Activated CD8-positive, alpha-beta memory T cell treated with anti-CD3 and anti-CD28 coated beads for 48 hours (primary cell): ENCODE measurements around the gene DPP10.

Experiments used
- DNase-seq, 3 experiments: peaks; one replicate each; pipeline ENCODE4 v3.0.0-alpha.2; 2020; ENCODE audit warnings: low read depth in 2 of 3, low spot score in 2 of 3

The DPP10 gene

DNA sequence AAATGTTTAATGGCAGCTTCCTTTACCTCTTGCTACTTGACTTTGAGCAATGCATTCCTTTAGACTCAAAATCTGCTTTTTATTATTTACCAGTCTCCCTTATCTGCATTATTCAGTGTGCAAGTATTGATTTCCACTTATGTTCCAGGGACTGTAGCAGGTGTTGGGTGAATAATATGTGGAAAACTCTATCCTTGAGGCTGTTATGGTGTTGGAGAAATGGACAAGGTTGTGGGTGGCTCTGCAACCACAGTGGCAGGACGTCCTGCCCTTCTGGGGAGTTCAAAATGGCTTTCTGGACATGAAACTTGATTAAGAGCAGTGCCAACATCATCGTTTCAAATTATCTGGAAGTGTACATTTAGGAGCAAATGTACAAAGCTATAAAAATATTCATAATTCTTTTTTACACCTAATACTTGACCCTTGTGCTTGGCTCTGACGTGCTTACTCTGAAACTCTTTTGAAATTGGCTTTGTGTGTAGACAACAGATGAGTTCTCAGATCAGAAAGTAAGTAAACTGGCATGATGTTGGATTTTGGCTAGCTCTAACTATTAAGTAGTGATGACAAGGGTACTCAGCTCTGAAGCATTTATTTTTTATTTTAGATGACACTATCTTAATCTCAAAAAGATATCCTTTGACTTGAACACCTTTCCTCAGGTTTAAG lies 766.2 kb downstream of the DPP10 start:
- DNase-seq = no peak

DNA sequence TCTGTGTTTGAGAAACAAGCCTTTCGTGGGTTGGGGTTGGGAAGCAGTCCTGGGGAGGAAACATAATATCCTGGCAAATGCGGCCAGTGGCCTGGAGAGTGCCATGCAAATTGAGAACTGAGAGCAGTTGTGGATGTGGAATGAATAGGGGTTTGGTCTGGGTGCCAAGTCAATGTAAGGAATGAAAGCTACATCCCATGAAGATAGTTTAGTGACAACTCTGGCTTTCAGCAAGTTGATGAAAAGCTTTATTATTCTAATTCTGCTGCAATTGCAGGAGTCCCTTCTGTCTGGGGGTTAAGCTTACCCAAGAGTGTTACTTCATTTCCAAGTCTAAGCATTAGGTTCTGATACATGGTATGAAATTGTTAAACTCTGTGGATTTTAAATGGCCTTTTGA lies 771.6 kb downstream of the DPP10 start:
- no peak for DNase-seq

DNA sequence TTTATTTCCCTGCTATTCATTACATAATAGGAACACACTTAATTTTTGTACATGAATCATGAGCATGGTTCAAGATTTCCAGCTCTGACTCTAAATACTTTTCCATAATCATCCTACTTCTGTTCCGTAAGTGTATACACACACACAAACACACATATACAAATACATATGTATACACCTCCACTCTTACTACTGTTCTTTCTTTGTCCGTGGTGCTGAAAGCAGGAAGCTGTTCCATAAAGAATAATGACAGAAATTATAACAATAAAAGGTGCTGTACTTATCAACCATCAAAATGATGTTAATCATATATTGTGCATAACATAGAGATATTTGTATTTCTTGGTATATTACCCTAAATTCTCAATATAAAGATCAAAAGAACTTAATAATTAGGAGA lies 776.9 kb downstream of the DPP10 start:
- no peak for DNase-seq

DNA sequence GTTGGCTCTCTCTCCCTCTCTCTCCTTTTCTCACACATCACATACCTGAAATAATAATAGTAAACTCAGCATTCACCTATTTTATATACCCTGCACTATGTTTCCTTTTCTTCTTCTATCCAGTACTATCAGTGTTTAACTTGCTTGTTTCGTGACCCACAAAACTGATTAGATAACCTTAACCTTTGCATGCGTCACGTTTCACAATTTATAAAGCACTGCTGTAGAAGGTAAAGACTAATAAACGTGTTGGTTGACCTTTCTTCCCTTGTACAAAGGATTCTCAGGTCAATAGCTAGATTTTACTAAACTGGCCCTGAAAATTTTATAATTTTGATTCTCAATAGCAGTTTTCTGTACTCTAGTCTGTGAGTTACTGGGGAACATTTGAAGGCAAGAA lies 791.7 kb downstream of the DPP10 start:
- DNase-seq = no peak

DNA sequence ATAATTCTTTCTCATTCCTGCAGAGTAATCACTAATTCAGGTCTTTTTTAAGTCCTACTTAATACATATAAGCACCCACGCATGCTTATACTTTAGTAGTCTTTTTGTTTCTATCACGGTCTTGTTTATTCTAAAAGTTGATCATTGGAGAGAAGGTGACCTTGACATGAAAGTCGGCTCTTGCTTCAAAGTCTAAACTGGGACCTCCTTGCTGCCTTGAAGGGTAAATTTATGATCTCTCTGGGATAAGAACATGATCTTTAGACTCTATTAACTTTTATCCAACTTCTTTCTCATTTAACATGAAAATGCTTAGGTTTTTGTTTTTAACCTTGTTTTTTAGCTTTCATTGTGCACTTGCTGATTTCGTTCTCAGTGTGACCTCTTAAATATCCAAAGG lies 792.3 kb downstream of the DPP10 start:
- no peak for DNase-seq

DNA sequence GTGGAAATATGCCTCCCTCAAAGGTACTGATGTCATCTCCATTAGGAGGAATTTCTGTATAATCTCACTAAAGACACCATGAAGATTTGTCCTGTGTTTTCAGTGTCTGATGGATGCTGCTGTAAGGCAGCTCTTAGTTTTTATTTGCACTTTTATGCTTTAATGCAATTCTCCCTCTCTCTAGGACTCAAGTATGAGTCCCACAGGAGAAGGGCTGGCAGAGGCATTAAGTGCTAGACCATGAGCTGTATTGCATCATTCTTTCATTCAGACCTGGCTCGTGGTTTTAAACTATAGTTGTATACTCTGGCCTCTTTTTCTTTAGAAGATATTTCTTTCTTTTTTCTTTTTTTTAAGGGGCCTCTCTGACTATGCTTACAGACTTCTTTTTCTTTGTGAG lies 805.6 kb downstream of the DPP10 start:
- DNase-seq = no peak

DNA sequence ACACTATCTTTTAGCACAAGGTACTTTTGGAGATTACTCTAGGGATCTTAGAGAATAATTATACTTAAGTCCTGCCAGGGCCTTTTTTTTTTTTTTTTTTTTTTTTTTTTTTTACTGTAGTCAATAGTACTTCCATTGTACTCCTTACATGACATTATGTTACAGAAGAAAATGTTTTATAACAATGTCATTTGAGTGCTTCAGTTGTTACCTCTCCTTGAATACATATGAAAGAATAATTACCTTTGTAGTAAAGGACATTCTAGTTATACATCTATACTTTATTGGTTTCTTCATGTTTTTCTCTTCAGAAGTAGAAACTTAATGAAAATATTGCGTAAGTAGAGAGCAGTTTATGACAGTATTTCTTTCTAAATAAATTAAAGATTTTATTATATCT lies 834.9 kb downstream of the DPP10 start:
- no peak for DNase-seq

DNA sequence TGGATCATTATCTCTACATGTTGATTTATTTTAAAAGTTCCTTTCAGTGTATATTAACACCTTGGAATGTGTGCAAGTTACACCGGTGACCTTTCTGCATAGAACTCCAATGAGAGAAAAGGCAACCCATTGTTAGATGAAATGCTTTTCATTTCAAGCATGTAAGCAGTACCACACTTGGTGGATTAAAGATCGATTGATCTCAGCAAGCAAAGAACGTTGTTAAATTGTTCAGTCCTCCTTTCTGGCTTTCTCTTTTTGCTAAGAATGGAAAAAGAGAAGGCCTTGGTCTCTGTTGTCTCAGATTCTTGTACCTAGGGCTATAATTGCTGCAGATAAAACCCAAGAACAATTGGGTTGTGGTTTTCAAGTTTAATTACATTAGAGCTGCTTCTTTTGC lies 843.0 kb downstream of the DPP10 start:
- DNase-seq = no peak

DNA sequence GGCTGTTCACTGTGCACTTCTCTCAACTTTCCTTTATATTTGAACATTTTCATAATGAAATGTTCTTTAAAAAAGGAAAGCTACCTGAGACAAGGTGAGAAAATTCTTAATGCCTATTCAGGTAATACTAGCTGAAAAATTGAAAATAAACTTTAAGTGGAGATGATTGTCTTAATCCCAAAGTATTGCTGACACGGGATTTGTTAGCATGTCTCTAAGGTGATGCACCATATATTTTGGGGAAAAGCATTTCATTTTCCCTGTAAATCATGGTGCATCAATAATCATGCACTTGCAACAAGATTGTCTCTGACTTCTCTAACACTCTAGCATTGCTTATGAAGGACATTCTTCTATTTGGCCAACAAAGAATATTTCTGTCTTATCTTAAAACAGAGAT lies 848.0 kb downstream of the DPP10 start:
- DNase-seq = no peak

DNA sequence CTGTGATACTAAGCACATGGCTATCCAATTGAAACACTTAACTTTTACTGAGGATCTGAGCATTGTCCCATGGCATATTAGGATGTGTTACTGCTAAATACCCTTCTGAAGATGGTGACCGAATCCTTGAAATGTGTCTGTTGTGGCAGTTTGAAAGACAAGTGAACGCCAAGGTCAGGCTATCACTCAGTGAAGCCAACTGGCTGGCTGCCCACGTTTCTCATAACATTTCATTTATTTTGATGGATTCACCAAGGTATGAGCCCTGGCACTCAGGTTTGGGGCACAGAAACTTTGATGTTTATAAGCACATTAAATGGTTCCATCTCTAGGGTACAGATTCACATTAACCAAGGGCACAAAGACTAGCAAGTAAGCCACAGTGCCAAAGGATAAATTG lies 850.3 kb downstream of the DPP10 start:
- no peak for DNase-seq

DNA sequence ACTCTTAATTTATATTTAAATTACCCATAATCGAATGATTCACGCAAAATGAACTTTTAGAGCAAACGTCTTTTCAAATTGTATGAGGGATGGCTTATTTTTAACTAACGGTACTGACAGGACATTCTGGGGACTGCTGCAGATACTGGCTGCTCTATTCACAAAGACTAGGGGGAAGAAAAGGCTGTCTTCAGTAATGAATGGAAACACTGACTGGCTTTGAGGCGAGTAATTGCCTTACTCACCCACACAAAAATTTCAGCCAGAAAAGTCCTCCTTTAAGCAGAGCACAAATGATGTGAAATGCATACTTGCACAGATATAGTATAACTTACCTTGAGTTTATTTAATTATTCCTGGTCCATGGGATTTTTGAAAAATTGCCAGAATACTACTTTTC lies 852.6 kb downstream of the DPP10 start:
- DNase-seq = no peak

DNA sequence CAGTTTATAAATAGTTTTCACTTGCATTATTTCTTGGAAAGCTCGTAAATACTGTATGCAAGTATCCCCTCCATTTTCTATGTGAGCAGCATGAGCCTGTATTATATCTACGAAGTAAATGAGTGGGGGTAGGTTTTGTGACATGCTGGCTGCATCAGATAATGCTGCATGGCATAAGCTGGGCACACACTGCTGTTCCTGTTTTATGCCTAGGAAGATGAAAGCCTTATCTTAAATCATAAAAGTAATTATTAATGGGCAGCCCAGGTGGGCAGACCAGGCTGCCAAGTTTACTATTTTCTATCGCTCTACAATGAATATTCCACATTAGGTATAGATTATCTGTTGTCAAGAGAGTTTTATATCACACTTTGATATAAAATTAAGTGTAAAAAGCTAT lies 854.6 kb downstream of the DPP10 start:
- DNase-seq = no peak

DNA sequence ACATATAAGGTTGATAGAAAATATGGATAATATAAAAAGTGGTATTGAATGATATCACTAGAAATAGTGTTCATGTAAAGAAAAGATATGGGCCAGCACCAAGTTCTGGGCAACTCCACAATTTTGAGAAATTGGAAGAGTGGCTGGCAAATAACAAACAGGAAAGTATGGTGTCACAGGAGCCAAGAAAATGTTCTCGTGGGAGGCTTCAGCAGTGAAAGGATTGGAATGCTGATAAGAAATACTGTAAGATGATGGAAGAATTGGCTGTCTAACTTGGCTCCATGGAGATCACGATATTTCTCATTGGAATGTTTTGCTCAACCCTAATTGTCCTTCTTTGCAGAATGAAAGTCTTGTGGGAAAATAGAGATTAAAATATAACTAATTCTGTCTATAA lies 856.8 kb downstream of the DPP10 start:
- no peak for DNase-seq

DNA sequence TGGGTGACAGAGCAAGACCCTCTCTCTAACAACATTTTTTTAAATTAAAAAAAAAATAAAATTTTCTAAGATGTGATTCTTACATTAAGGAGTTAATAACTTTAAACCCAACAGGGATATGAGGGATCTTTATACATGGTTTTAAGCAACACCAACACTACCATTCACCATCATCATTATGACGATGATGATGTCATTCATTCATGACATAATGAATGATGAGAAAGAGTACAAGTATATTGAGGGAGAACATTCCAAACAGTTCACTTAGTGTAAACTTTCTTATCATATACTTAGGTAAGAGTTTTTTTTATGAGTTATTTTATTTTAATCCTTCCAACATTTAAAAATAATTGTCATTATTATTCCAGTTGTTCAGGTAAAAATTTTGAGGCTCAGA lies 863.3 kb downstream of the DPP10 start:
- no peak for DNase-seq

DNA sequence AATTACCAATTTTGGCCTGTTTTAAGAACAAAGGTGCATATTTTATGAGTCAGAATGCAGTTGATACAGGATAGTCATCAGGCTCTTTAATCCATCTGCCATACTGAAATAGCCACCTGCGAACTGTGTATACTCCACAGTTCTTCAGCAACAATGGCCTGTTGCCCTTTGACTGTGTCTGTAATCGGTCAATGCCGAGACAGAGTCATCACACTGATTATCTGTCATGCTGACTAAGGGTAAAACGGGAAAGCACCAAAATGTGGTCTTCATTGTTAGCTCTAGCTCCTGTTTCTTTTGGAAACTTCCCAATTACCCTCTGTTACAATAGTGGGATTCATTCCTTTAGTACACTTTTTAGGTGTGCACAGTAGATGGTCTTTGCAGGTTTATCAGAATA lies 871.7 kb downstream of the DPP10 start:
- no peak for DNase-seq

DNA sequence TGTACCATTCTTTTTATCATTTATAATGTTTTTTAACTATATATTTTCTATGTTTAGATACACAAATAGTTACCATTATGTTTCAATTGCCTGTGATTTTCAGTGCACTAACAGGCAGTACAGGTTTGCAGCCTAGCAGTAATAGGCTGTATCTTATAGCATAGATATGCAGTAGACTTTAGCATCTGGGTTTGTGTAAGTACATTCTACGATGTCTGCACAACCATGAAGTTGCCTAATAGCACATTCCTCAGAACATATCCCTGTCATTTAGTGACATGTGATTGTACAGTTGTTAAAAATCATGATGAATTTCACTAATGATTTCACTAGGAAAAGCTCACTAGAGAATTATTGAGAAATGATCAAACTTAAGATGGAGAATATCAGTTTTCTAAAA lies 884.6 kb downstream of the DPP10 start:
- no peak for DNase-seq

DNA sequence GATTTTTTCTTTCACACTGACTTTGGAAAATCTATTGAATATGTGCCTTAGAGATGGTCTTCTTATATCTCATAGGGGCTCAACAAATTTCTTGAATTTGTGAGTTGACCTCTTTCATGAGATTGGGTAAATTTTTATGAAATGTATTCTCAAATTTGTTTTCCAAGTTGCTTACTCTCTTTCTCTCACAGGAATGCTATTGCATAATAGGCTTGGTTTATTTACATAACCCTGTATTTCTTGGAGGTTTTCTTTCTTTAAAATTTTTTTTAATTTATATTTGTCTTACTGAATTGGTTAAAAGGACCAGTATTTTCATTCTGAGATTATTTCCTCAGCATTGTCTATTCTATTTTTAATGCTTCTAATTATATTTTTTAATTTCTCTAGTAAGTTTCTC lies 917.1 kb downstream of the DPP10 start:
- DNase-seq = no peak

DNA sequence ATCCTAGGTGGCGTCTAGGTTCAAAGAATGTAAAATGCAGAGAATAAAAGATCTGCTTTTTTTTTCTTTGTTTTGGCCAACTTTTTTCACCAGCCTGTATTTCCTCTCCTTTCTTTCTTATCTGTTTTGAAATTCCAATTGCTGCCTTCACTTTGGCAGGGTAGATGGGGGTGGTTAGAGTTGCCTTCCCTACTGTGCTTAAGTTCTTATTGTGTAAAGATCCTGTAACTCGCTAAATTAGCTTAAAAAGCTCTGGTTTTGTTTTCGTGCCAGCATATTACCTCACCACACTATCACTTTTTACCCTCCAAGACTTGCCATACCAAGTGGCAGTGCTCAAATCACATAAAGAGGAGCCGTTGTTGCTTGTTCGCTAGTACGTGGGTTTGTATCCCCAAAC lies 921.7 kb downstream of the DPP10 start:
- no peak for DNase-seq

DNA sequence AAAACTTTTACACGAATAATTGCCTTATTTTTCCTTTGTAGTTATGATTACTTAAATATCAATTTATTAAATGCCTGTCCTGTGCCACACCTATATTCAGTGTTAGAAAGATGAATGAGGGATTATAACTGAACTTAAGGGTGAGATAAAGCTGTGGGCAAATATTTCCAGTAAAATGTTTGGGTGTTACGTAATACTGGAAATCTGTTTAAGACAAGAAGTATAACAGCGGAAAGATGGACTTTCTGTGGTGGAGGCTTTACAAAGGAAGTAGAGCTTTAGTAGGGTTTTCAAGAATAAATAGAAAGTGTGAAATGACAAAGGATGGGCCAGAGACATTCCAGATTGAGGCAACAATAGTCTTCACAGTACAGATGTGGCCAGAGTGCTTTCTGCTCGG lies 927.0 kb downstream of the DPP10 start:
- DNase-seq = no peak

DNA sequence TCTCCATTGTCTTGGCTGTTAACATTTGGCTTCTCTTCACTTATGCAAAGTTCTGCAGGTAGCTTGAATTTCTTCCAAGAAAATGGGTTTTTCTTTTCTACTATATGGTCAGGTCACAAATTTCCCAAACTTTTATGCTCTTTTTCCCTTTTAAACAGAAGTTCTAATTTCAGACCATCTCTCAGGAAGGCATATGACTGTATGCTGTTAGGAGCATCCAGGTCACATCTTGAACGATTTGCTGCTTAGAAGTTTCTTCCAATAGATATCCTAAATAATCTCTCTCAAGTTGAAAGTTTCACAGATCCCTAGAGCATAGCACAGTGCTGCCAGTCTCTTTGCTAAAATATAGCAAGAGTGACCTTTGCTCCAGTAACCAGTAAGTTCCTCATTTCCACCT lies 932.5 kb downstream of the DPP10 start:
- DNase-seq = no peak

DNA sequence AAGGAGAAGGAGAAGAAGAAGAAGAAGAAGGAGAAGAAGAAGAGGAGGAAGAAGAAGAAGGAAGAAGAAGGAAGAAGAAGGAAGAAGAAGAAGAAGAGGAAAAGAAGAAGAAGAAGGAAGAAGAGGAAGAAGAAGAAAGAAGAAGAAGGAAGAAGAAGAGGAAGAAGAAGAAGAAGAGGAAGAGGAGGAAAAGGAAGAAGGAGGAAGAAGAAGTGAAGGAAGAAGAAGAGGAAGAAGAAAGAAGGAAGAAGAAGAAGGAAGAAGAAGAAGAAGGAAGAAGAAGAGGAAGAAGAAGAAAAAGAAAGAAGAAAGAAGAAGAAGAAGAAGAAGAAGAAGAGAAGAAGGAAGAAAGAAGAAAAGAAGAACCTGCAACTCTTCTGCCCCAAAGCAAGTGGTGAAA lies 942.0 kb downstream of the DPP10 start:
- DNase-seq = no peak

DNA sequence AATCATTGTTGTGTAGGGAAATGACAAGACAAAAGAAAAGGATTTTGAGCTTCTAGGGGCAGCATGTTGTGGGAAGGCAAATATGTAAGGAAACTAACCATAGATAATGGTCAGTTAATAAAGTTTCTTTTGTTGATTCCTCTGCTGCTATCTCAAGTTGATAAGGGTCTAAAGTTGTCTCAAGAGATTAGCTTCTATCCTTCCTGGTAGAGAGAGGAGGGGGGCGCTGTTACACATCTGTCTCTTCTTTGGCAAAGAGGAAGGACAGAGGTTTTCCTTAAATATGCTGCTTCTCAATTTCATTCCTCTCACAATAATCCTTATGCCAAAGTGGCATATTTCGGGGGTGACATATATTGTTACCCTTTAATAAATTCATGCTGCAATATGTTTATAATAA lies 944.0 kb downstream of the DPP10 start:
- no peak for DNase-seq

DNA sequence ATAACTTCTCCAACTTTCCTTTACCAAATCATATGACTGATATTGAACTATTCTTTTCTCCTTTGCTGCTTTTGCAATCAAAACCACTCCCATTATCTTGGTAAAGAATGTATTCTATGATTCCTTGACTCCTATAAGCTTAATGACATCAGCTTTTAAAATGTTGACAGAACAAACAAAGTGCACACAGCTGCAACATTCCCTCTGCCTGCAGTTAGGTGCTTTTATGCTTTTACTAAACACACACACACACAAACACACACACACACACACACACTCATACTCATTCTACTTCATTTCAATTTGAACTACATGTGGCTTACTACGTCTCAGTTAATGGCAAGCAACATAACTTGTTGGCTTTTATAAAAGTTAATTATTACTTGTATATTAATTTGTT lies 946.6 kb downstream of the DPP10 start:
- no peak for DNase-seq
